NCI-H1417 treated with DMSO at 0.1 percent for 48 hours (cell line): ENCODE results near the gene NT5DC2.

ENCODE experiments used
- DNase-seq: peaks from one replicate; lab custom pipeline; 2025; lab: John Stamatoyannopoulos, UW

The NT5DC2 gene

GRCh38 chr3:52487788-52488691, 45.6 kb downstream of the NT5DC2 start:
- DNase-seq: no peak

- DNase-seq: no peak
Observed at GRCh38 chr3:52487050-52487787, 46.4 kb downstream of the NT5DC2 start.

GRCh38 chr3:52484680-52485461, 48.8 kb downstream of the NT5DC2 start:
- DNase-seq: no peak

GRCh38 chr3:52483577-52484381, 49.9 kb downstream of the NT5DC2 start:
- no peak for DNase-seq

- no peak for DNase-seq
Observed at GRCh38 chr3:52483081-52483480, 50.6 kb downstream of the NT5DC2 start.

GRCh38 chr3:52481819-52482521, 51.7 kb downstream of the NT5DC2 start:
- no peak for DNase-seq

- DNase-seq: no peak
Observed at GRCh38 chr3:52480768-52481715, 52.6 kb downstream of the NT5DC2 start.

- DNase-seq: no peak
Observed at GRCh38 chr3:52479877-52480575, 53.6 kb downstream of the NT5DC2 start.

GRCh38 chr3:52479037-52479876, 54.4 kb downstream of the NT5DC2 start:
- no peak for DNase-seq

- DNase-seq: no peak
Observed at GRCh38 chr3:52477796-52478095, 55.9 kb downstream of the NT5DC2 start.

GRCh38 chr3:52477076-52477795, 56.4 kb downstream of the NT5DC2 start:
- DNase-seq: no peak
